SK-N-SH (cell line): ENCODE results near the gene OXER1. TPM values are rescaled to one million over a fixed set of nuclear protein-coding genes. Genes with fewer than 3 reads are reported as not detected.

Source experiments
- CTCF ChIA-PET: fragments of 300-600, 350-600 bp; formaldehyde crosslinking; extraction: SDS; loops from one replicate; lab custom pipeline; 2021; lab: Yijun Ruan, JAX
- POLR2A ChIA-PET: fragments of 350-600 bp; sonication (Branson Sonifier 250); formaldehyde crosslinking; extraction: SDS; loops from one replicate; lab custom pipeline; 2020; ENCODE audit warnings: antibody characterized with exemption, inconsistent platforms; lab: Yijun Ruan, JAX
- DNase-seq: peaks from one replicate; pipeline ENCODE4 v3.0.0; 2012
- H2AFZ ChIP-seq: fragments of 200-600 bp; sonication (generic); 2 replicates; pipeline ENCODE4 v1.8.1; 2016; ENCODE audit warnings: antibody characterized with exemption, mild to moderate bottlenecking, low read depth
- H3F3A ChIP-seq: fragments of 200-600 bp; sonication (generic); replicated peaks from 2 replicates; pipeline ENCODE3; 2016; ENCODE audit warnings: antibody characterized with exemption, mild to moderate bottlenecking; ENCODE audit not compliant: insufficient read depth
- H3K27ac ChIP-seq, 2 experiments: fragments of 200-500 bp in 1 of 2; fragments of 200-600 bp in 1 of 2; sonication (Bioruptor generic) in 1 of 2; sonication (generic), shearing (Covaris generic) in 1 of 2; 2 replicates each; pipeline versions ENCODE4 v1.5.1 to v1.6.1; 2014 to 2016; ENCODE audit warnings: low read depth in 2 of 2, inconsistent platforms in 1 of 2, low read length in 1 of 2, mild to moderate bottlenecking in 1 of 2, mixed read lengths in 1 of 2
- H3K27me3 ChIP-seq: fragments of 200-600 bp; sonication (generic), shearing (Covaris generic); 2 replicates; pipeline ENCODE4 v1.6.1; 2016; ENCODE audit warnings: mixed run types; ENCODE audit not compliant: insufficient read depth
- H3K36me3 ChIP-seq, 2 experiments: fragments of 200-500 bp in 1 of 2; fragments of 200-600 bp in 1 of 2; sonication (Bioruptor generic) in 1 of 2; sonication (generic) in 1 of 2; replicated peaks in 1 of 2; 2 replicates each; pipeline versions ENCODE3 to v1.5.1; 2014 to 2016; ENCODE audit warnings: low read length in 1 of 2, mild to moderate bottlenecking in 1 of 2; ENCODE audit not compliant: insufficient read depth in 2 of 2, control insufficient read depth in 1 of 2
- H3K4me1 ChIP-seq, 2 experiments: fragments of 200-500 bp in 1 of 2; fragments of 200-600 bp in 1 of 2; sonication (Bioruptor generic) in 1 of 2; sonication (generic), shearing (Covaris generic) in 1 of 2; 2 replicates each; pipeline versions ENCODE4 v1.5.1 to v1.6.1; 2014 to 2016; ENCODE audit warnings: low read depth in 1 of 2, low read length in 1 of 2, mixed run types in 1 of 2; ENCODE audit not compliant: insufficient read depth in 2 of 2, control insufficient read depth in 1 of 2
- H3K4me2 ChIP-seq: fragments of 200-600 bp; sonication (generic), shearing (Covaris generic); 2 replicates; pipeline ENCODE4 v1.6.1; 2017; ENCODE audit warnings: mixed run types
- H3K4me3 ChIP-seq, 2 experiments: fragments of 200-500 bp in 1 of 2; fragments of 200-600 bp in 1 of 2; sonication (Bioruptor generic) in 1 of 2; sonication (generic), shearing (Covaris generic) in 1 of 2; 2 replicates each; pipeline versions ENCODE4 v1.5.1 to v1.8.1; 2014 to 2016; ENCODE audit warnings: low read depth in 2 of 2, inconsistent platforms in 1 of 2, low read length in 1 of 2, mild to moderate bottlenecking in 1 of 2, mixed read lengths in 1 of 2, moderate library complexity in 1 of 2
- H3K79me2 ChIP-seq: fragments of 200-600 bp; sonication (generic); 2 replicates; pipeline ENCODE4 v1.8.1; 2017; ENCODE audit warnings: mild to moderate bottlenecking; ENCODE audit not compliant: insufficient read depth
- H3K9ac ChIP-seq: fragments of 200-600 bp; sonication (generic); 2 replicates; pipeline ENCODE4 v1.6.1; 2017; ENCODE audit warnings: mixed run types
- H3K9me2 ChIP-seq: fragments of 200-600 bp; sonication (generic); 2 replicates; pipeline ENCODE4 v1.6.1; 2017; ENCODE audit warnings: mixed run types
- H3K9me3 ChIP-seq: fragments of 200-600 bp; sonication (generic); 2 replicates; pipeline ENCODE4 v1.6.1; 2017; ENCODE audit warnings: mixed run types, mild to moderate bottlenecking, moderate library complexity
- H4K20me1 ChIP-seq: fragments of 200-600 bp; sonication (generic); 2 replicates; pipeline ENCODE4 v1.6.1; 2017; ENCODE audit warnings: mild to moderate bottlenecking, mixed run types; ENCODE audit not compliant: insufficient read depth
- CHD2 ChIP-seq: fragments of 150-350 bp; IDR thresholded peaks from 2 replicates; pipeline ENCODE4 v1.6.1; 2018; ENCODE audit warnings: low read length; ENCODE audit not compliant: partially characterized antibody
- MXI1 ChIP-seq: IDR thresholded peaks from 2 replicates; pipeline ENCODE4 v1.6.1; 2012; ENCODE audit warnings: mild to moderate bottlenecking, low read depth, low read length, improper control_type of control experiment
- POLR2AphosphoS5 ChIP-seq: IDR thresholded peaks from 2 replicates; pipeline ENCODE4 v1.6.1; 2012; ENCODE audit warnings: low read depth, low read length
- RCOR1 ChIP-seq: fragments of 150-350 bp; IDR thresholded peaks from 2 replicates; pipeline ENCODE4 v1.6.1; 2017; ENCODE audit warnings: antibody characterized with exemption, low read length
- RFX5 ChIP-seq: IDR thresholded peaks from 2 replicates; pipeline ENCODE4 v1.6.1; 2012; ENCODE audit warnings: mild to moderate bottlenecking, improper control_type of control experiment, low read length
- RXRA ChIP-seq: IDR thresholded peaks from 2 replicates; pipeline ENCODE4 v1.4.0; 2012; ENCODE audit warnings: low read depth, mild to moderate bottlenecking, borderline replicate concordance
- TEAD4 ChIP-seq: IDR thresholded peaks from 2 replicates; pipeline ENCODE4 v1.4.0; 2012; ENCODE audit warnings: mild to moderate bottlenecking, borderline replicate concordance; ENCODE audit not compliant: insufficient read depth
- YY1 ChIP-seq: IDR thresholded peaks from 2 replicates; pipeline ENCODE4 v1.4.0; 2012; ENCODE audit warnings: low read depth, mild to moderate bottlenecking
- WGBS: methylation state at CpG from one replicate; pipeline ENCODE4 v1.1.6; 2017; ENCODE audit warnings: low lambda C conversion rate; 5-methylcytosine and 5-hydroxymethylcytosine counted together
- polyA plus RNA-seq, 3 experiments: library from polyadenylated mRNA; depleted of rRNA; stranded (reverse); fragments of >200 nt; gene quantifications; 2 replicates each; pipeline ENCODE4 v1.2.3, GENCODE V29; 2012
- TF ChIP-seq, protein P1 (sequence below): fragments of 200-600 bp; sonication (generic); IDR thresholded peaks from 2 replicates; pipeline ENCODE4 v1.6.1; 2017; ENCODE audit warnings: antibody characterized with exemption, mild to moderate bottlenecking, moderate library complexity
- TF ChIP-seq, protein P2 (sequence below): IDR thresholded peaks from 2 replicates; pipeline ENCODE4 v1.4.0; 2012; ENCODE audit warnings: low read depth

The OXER1 gene
- polyA plus RNA-seq, 1 of the 3 experiments (the other 2 are of a cell fraction) = not detected

DNA sequence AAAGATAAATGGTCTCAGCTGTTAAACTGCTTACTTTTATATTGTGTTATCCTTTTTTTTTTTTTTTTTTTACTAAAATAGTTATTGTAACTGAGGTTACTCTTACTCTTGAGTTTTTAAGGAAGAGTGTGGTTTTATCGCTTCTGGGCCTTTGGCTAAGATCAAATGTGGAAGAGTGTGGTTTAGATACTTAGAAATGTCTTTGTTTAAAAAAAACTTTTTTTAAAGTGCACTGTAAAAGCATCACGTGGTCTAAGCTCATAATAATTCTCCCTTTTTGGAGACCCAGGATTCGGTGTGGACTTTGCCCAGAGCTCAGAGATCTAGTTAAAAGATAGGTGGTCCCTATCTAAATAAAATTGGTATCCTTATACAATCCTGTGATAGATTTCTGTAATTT is 11.9 kb upstream of the OXER1 start:
- Histone ChIP-seq H3K36me3 (no peaks in the 10 kb centered on the region), H3K9ac (no peak overlapping the region), H3K4me3 (no peak overlapping the region), H3K4me1 (peaks cover 0 to 12% of the 10 kb centered on the region in 2 experiments; a peak in 1 of 4 replicates), H3K27me3 (no peaks in the 10 kb centered on the region), H2AFZ (no peak overlapping the region), H3K27ac (no peak overlapping the region), H3K79me2 (no peaks in the 10 kb centered on the region), H3K4me2 (no peak overlapping the region), H3K9me3 (no peaks in the 10 kb centered on the region; the same call in 1 of the 2 replicates), H4K20me1 (no peaks in the 10 kb centered on the region), H3F3A (no peaks in the 10 kb centered on the region), H3K9me2 (no peaks in the 10 kb centered on the region)
- CTCF ChIA-PET = interaction anchor here (0.8 to 2.4 kb wide), 2 partner anchors 18 to 345 kb away, joined by 3 to 7 read pairs; no protein-coding TSS in a partner anchor
- no peak for TF ChIP-seq TEAD4
- 76% methylated on average over 3 of the region's 3 CpGs for WGBS
- POLR2A ChIA-PET = no interaction called here
- no peak for DNase-seq

DNA sequence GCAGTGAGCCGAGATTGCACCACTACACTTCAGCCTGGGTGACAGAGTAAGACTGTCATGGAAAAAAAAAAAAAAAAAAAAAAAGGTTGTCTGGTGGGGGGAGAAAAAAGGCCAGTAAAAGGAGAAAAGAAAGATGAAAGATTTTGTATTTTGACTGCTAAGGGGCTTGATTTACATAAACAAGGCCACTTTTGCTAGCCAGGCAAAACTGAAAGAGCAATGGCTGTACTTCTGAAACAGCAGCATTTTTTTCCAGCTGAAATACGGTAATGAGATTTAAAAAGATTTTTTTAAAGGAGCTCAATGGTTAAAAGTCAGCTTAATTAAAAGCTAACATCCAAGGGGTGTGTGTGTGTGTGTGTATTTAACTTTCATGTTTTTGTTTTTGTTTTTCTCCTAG is 11.3 kb upstream of the OXER1 start:
- Histone ChIP-seq H3K4me3 (no peak overlapping the region), H3K36me3 (no peaks in the 10 kb centered on the region), H3K27ac (no peak overlapping the region), H3F3A (no peaks in the 10 kb centered on the region), H3K9me3 (no peaks in the 10 kb centered on the region; the same call in 1 of the 2 replicates), H3K4me2 (no peak overlapping the region), H3K79me2 (no peaks in the 10 kb centered on the region), H4K20me1 (no peaks in the 10 kb centered on the region), H3K9ac (no peak overlapping the region), H3K9me2 (no peaks in the 10 kb centered on the region), H3K27me3 (no peaks in the 10 kb centered on the region), H3K4me1 (peaks cover 0 to 19% of the 10 kb centered on the region in 2 experiments; a peak in 1 of 4 replicates), H2AFZ (no peak overlapping the region)
- ChIA-PET POLR2A (no interaction called here), CTCF (interaction anchor here (1.2 to 2.4 kb wide), 4 partner anchors 10 to 289 kb away, joined by 3 to 7 read pairs (median 4); no protein-coding TSS in a partner anchor)
- no peak for DNase-seq
- TF ChIP-seq TEAD4 = no peak
- TF ChIP-seq CHD2 = no peak
- TF ChIP-seq, protein P1, sequence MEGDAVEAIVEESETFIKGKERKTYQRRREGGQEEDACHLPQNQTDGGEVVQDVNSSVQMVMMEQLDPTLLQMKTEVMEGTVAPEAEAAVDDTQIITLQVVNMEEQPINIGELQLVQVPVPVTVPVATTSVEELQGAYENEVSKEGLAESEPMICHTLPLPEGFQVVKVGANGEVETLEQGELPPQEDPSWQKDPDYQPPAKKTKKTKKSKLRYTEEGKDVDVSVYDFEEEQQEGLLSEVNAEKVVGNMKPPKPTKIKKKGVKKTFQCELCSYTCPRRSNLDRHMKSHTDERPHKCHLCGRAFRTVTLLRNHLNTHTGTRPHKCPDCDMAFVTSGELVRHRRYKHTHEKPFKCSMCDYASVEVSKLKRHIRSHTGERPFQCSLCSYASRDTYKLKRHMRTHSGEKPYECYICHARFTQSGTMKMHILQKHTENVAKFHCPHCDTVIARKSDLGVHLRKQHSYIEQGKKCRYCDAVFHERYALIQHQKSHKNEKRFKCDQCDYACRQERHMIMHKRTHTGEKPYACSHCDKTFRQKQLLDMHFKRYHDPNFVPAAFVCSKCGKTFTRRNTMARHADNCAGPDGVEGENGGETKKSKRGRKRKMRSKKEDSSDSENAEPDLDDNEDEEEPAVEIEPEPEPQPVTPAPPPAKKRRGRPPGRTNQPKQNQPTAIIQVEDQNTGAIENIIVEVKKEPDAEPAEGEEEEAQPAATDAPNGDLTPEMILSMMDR = no peak
- TF ChIP-seq YY1 = no peak
- TF ChIP-seq POLR2AphosphoS5 = no peak
- no peak for TF ChIP-seq RCOR1
- TF ChIP-seq, protein P2, sequence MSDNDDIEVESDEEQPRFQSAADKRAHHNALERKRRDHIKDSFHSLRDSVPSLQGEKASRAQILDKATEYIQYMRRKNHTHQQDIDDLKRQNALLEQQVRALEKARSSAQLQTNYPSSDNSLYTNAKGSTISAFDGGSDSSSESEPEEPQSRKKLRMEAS = no peak
- no peak for TF ChIP-seq MXI1
- no peak for TF ChIP-seq RFX5
- TF ChIP-seq RXRA = no peak
- 55% methylated on average over 2 of the region's 2 CpGs for WGBS
